Measurements from ENCODE around the gene RIPK4. TPM values are rescaled to one million over a fixed set of nuclear protein-coding genes. Genes with fewer than 3 reads are reported as not detected.

Gene RIPK4
- polyA plus RNA-seq, 1 donor from 2014 or later, result not detected

DNA sequence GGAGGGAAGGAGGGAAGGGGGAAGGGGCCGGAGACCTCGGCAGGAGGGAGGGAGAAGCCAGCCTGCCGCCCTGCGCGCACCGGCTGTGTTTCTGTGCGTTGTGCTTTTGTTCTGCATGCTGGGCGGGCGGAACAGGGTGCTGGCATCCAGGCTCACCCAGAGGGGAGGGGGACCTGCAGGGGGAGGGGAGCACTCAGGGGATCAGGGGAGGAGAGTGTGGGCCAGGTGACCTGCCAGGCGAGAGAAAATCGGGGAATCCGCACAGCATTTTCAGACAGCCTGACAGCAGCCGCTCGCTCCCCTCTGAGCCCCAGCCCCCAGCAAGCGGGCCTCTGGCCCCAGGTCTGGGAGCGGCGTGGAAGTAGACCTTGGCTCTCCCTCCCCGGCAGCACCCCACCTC is 54.7 kb downstream of the RIPK4 start:
- H3K4me3 ChIP-seq (ENCODE audit: low read length), result peak overlapping the region; percentile 34
- H3K9me3 ChIP-seq (ENCODE audit: low read length), result no peaks in the 10 kb centered on the region
- H3K79me2 ChIP-seq (replicated peaks; ENCODE audit: insufficient read depth, low read length), result no peaks in the 10 kb centered on the region
- H3K27ac ChIP-seq (ENCODE audit: low read length), result no peak overlapping the region
- no peaks in the 10 kb centered on the region for H4K20me1 ChIP-seq (ENCODE audit: insufficient read depth)
- no peaks in the 10 kb centered on the region for H3K9me2 ChIP-seq (ENCODE audit: insufficient read depth, low read length)
- no peak overlapping the region for H3K4me2 ChIP-seq (ENCODE audit: low read length)
- no peaks in the 10 kb centered on the region for H3K27me3 ChIP-seq (ENCODE audit: insufficient read depth, low read depth, low read length)
- H2AFZ ChIP-seq (ENCODE audit: low read depth, low read length), result peak overlapping the region; percentile 45
- TF ChIP-seq, protein P1, sequence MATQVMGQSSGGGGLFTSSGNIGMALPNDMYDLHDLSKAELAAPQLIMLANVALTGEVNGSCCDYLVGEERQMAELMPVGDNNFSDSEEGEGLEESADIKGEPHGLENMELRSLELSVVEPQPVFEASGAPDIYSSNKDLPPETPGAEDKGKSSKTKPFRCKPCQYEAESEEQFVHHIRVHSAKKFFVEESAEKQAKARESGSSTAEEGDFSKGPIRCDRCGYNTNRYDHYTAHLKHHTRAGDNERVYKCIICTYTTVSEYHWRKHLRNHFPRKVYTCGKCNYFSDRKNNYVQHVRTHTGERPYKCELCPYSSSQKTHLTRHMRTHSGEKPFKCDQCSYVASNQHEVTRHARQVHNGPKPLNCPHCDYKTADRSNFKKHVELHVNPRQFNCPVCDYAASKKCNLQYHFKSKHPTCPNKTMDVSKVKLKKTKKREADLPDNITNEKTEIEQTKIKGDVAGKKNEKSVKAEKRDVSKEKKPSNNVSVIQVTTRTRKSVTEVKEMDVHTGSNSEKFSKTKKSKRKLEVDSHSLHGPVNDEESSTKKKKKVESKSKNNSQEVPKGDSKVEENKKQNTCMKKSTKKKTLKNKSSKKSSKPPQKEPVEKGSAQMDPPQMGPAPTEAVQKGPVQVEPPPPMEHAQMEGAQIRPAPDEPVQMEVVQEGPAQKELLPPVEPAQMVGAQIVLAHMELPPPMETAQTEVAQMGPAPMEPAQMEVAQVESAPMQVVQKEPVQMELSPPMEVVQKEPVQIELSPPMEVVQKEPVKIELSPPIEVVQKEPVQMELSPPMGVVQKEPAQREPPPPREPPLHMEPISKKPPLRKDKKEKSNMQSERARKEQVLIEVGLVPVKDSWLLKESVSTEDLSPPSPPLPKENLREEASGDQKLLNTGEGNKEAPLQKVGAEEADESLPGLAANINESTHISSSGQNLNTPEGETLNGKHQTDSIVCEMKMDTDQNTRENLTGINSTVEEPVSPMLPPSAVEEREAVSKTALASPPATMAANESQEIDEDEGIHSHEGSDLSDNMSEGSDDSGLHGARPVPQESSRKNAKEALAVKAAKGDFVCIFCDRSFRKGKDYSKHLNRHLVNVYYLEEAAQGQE (IDR thresholded peaks at IDR 0.05; ENCODE audit: borderline replicate concordance), result no peak
- TF ChIP-seq RAD21 (conservative IDR thresholded peaks at IDR 0.05), result no peak
- TF ChIP-seq, protein P2, sequence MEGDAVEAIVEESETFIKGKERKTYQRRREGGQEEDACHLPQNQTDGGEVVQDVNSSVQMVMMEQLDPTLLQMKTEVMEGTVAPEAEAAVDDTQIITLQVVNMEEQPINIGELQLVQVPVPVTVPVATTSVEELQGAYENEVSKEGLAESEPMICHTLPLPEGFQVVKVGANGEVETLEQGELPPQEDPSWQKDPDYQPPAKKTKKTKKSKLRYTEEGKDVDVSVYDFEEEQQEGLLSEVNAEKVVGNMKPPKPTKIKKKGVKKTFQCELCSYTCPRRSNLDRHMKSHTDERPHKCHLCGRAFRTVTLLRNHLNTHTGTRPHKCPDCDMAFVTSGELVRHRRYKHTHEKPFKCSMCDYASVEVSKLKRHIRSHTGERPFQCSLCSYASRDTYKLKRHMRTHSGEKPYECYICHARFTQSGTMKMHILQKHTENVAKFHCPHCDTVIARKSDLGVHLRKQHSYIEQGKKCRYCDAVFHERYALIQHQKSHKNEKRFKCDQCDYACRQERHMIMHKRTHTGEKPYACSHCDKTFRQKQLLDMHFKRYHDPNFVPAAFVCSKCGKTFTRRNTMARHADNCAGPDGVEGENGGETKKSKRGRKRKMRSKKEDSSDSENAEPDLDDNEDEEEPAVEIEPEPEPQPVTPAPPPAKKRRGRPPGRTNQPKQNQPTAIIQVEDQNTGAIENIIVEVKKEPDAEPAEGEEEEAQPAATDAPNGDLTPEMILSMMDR (IDR thresholded peaks at IDR 0.05; ENCODE audit: poor library complexity, severe bottlenecking), result no peak
- no peak for TF ChIP-seq MXI1 (conservative IDR thresholded peaks at IDR 0.05; ENCODE audit: poor library complexity, severe bottlenecking)
- no peak for TF ChIP-seq TAF1 (IDR thresholded peaks at IDR 0.05; ENCODE audit: low read depth)
- TF ChIP-seq EP300 (conservative IDR thresholded peaks at IDR 0.05; ENCODE audit: poor library complexity, severe bottlenecking), result no peak
- TF ChIP-seq POLR2AphosphoS5 (IDR thresholded peaks at IDR 0.05), result no peak
- no peak for TF ChIP-seq EZH2 (IDR thresholded peaks at IDR 0.05; ENCODE audit: borderline replicate concordance, insufficient read depth, low read length, poor library complexity, severe bottlenecking)
- TF ChIP-seq SMC3 (conservative IDR thresholded peaks at IDR 0.05; ENCODE audit: poor library complexity), result no peak
- H3F3A ChIP-seq (ENCODE audit: insufficient read depth, low read length, poor library complexity, severe bottlenecking), result no peaks in the 10 kb centered on the region
- peak overlapping the region; percentile 47 for H3K9ac ChIP-seq (ENCODE audit: low read length)
- no peaks in the 10 kb centered on the region for H3K36me3 ChIP-seq (ENCODE audit: insufficient read depth, low read length)

DNA sequence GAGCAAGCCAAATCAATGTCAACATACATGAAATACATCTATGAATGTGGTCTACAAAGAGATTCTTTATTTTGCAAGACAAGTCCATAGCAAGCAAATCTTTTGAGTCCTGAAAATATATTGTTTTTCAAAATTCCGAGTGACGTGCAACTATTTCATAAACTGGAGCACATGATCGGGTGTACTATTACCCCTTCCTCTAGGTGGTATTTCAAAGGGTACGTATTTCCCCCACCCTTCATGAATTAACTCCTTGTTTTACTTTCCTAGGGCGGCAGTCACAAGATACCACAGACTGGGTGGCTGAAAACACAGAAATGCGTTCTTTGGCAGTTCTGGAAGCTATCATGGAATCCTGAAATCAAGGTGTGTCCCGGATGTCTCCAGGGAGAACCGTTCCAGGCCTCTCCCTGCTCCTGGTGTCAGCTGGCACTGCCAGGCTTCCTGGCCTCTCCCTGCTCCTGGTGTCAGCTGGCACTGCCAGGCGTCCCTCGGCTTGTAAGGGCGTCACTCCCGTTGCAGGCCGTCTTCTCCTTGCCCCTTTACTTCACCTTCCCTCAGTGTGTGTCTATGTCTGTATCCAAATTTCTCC is 55.3 kb downstream of the RIPK4 start:
- H3K79me2 ChIP-seq (replicated peaks; ENCODE audit: insufficient read depth, low read length), result no peaks in the 10 kb centered on the region
- no peaks in the 10 kb centered on the region for H3K36me3 ChIP-seq (ENCODE audit: insufficient read depth, low read length)
- H3K9ac ChIP-seq (ENCODE audit: low read length), result no peak overlapping the region
- no peaks in the 10 kb centered on the region for H3F3A ChIP-seq (ENCODE audit: insufficient read depth, low read length, poor library complexity, severe bottlenecking)
- H3K4me2 ChIP-seq (ENCODE audit: low read length), result no peak overlapping the region
- no peaks in the 10 kb centered on the region for H4K20me1 ChIP-seq (ENCODE audit: insufficient read depth)
- TF ChIP-seq RAD21 (conservative IDR thresholded peaks at IDR 0.05) (no peak), TAF1 (IDR thresholded peaks at IDR 0.05; ENCODE audit: low read depth) (no peak), SMC3 (conservative IDR thresholded peaks at IDR 0.05; ENCODE audit: poor library complexity) (no peak), MXI1 (conservative IDR thresholded peaks at IDR 0.05; ENCODE audit: poor library complexity, severe bottlenecking) (no peak), POLR2AphosphoS5 (IDR thresholded peaks at IDR 0.05) (no peak), EZH2 (IDR thresholded peaks at IDR 0.05; ENCODE audit: borderline replicate concordance, insufficient read depth, low read length, poor library complexity, severe bottlenecking) (no peak), EP300 (conservative IDR thresholded peaks at IDR 0.05; ENCODE audit: poor library complexity, severe bottlenecking) (no peak)
- TF ChIP-seq, protein P2 (IDR thresholded peaks at IDR 0.05; ENCODE audit: poor library complexity, severe bottlenecking), result no peak
- TF ChIP-seq, protein P1 (IDR thresholded peaks at IDR 0.05; ENCODE audit: borderline replicate concordance), result no peak
- H3K9me3 ChIP-seq (ENCODE audit: low read length), result no peaks in the 10 kb centered on the region
- no peak overlapping the region for H3K4me3 ChIP-seq (ENCODE audit: low read length)
- H3K9me2 ChIP-seq (ENCODE audit: insufficient read depth, low read length), result no peaks in the 10 kb centered on the region
- H3K27ac ChIP-seq (ENCODE audit: low read length), result no peak overlapping the region
- H3K27me3 ChIP-seq (ENCODE audit: insufficient read depth, low read depth, low read length), result no peaks in the 10 kb centered on the region
- H2AFZ ChIP-seq (ENCODE audit: low read depth, low read length), result no peak overlapping the region
